Retinal pigment epithelial cell (primary cell): ENCODE data around the gene HUNK.

ENCODE experiments used
- DNase-seq: peaks from one replicate; pipeline ENCODE4 v3.0.0-alpha.2; 2010; ENCODE audit warnings: low read depth
- H3K4me3 ChIP-seq: 2 replicates; pipeline ENCODE4 v1.5.1; 2011; ENCODE audit warnings: mild to moderate bottlenecking, low read length, control low read depth, moderate library complexity
- CTCF ChIP-seq: conservative IDR thresholded peaks from 2 replicates; pipeline ENCODE4 v1.5.1; 2011; ENCODE audit warnings: low read depth, low read length, control low read depth, inconsistent platforms

Gene HUNK

GRCh38 chr21:31872452-31873274 is at the start of gene HUNK:
TSS of gene HUNK (plus strand) at chr21:31873020. CDS start at chr21:31873675, 655 bp downstream.
- DNase-seq = no peak
- peak within 1 kb of the TSS; percentile 35 for H3K4me3 ChIP-seq
- no peak for TF ChIP-seq CTCF

GRCh38 chr21:31829736-31830472 is 42.9 kb upstream of the HUNK start:
- no peak overlapping the region for H3K4me3 ChIP-seq
- DNase-seq = no peak
- no peak for TF ChIP-seq CTCF

- no peak for DNase-seq
- no peak for TF ChIP-seq CTCF
- H3K4me3 ChIP-seq = no peak overlapping the region
Measured at GRCh38 chr21:31830701-31831100, 42.1 kb upstream of the HUNK start.

- no peak for DNase-seq
- no peak for TF ChIP-seq CTCF
- no peak overlapping the region for H3K4me3 ChIP-seq
Measured at GRCh38 chr21:31837041-31837440, 35.8 kb upstream of the HUNK start.

GRCh38 chr21:31837618-31838390 is 35.0 kb upstream of the HUNK start:
- no peak overlapping the region for H3K4me3 ChIP-seq
- DNase-seq = no peak
- TF ChIP-seq CTCF = no peak

GRCh38 chr21:31838586-31839355 is 34.0 kb upstream of the HUNK start:
- DNase-seq = no peak
- TF ChIP-seq CTCF = no peak
- H3K4me3 ChIP-seq = no peak overlapping the region
